ENCODE measurements around the gene PGC. TPM values are rescaled to one million over a fixed set of nuclear protein-coding genes. Genes with fewer than 3 reads are reported as not detected.
"Not testable (repeated sequence)": the region's sequence is repeated elsewhere in the genome, so short reads cannot be mapped to it uniquely, and the experiment has no call there.

Gene PGC
- total RNA-seq, 1 experiment from 2014 or later = not detected

DNA sequence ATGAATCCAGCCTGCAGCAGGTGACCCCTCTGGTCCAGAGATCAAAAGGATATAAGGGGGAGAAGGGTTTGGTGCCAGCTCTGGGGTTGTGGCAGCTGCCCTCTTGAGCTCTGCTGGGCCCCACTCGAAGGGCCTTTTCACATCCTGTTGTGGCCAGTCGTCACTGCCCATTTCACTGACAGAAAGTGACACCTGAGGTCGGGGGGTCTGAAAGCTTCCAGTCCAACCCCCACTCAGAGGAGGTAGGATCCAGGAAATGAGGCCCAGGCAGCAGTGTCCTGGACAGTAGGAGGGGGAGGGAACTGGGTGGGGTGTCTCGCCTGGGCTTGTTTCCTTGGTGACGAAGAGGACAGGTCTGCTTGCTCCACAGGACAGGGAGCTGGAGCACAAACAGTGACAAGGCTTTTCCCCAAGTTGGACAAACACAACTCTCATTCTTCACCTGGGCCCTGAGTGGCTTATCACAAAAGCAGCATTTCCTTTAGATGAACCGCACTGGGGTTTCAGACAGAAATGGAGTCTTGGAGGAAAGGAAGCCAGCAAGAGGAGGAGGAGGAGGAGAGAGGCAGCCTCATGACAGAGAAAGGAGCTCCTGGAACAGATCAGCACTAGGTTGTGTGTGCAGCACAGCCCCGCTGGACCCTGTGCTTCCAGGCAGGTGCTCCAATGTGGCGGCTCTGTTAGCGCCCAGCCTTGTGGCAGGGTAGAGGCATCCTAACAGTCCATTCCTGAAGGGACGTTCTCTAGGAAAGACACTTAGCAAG lies 21.5 kb upstream of the PGC start:
- Histone ChIP-seq H3K9me3 (replicated peaks) (no peaks in the 10 kb centered on the region), H3K27me3 (replicated peaks) (no peaks in the 10 kb centered on the region), H3K27ac (no peak overlapping the region), H3K36me3 (peaks cover 20% of the 10 kb centered on the region), H3K4me3 (no peak overlapping the region), H3K4me1 (replicated peaks) (no peaks in the 10 kb centered on the region)
- no peak for DNase-seq (ENCODE audit: low read depth in 1 of 2, low spot score in 2 of 2)

GRCh38 chr6:41767112-41767833 lies 20.1 kb upstream of the PGC start:
- Histone ChIP-seq H3K4me3 (no peak overlapping the region), H3K36me3 (peaks cover 10% of the 10 kb centered on the region), H3K27me3 (replicated peaks) (no peaks in the 10 kb centered on the region), H3K9me3 (replicated peaks) (no peaks in the 10 kb centered on the region), H3K4me1 (replicated peaks) (no peaks in the 10 kb centered on the region), H3K27ac (no peak overlapping the region)
- peak in 1 of 2 experiments; percentile 32 for DNase-seq (ENCODE audit: low read depth in 1 of 2, low spot score in 2 of 2)

GRCh38 chr6:41766043-41766664 lies 19.0 kb upstream of the PGC start:
- not testable (repeated sequence) for H3K9me3 ChIP-seq (replicated peaks); H3K36me3 ChIP-seq; DNase-seq (ENCODE audit: low read depth in 1 of 2, low spot score in 2 of 2); H3K4me3 ChIP-seq; H3K27me3 ChIP-seq (replicated peaks); H3K4me1 ChIP-seq (replicated peaks); H3K27ac ChIP-seq

GRCh38 chr6:41763470-41763869 lies 16.3 kb upstream of the PGC start:
- Histone ChIP-seq H3K27me3 (replicated peaks) (no peaks in the 10 kb centered on the region), H3K4me3 (no peak overlapping the region), H3K36me3 (no peaks in the 10 kb centered on the region), H3K9me3 (replicated peaks) (no peaks in the 10 kb centered on the region), H3K4me1 (replicated peaks) (no peaks in the 10 kb centered on the region), H3K27ac (no peak overlapping the region)
- DNase-seq (ENCODE audit: low read depth in 1 of 2, low spot score in 2 of 2) = no peak

DNA sequence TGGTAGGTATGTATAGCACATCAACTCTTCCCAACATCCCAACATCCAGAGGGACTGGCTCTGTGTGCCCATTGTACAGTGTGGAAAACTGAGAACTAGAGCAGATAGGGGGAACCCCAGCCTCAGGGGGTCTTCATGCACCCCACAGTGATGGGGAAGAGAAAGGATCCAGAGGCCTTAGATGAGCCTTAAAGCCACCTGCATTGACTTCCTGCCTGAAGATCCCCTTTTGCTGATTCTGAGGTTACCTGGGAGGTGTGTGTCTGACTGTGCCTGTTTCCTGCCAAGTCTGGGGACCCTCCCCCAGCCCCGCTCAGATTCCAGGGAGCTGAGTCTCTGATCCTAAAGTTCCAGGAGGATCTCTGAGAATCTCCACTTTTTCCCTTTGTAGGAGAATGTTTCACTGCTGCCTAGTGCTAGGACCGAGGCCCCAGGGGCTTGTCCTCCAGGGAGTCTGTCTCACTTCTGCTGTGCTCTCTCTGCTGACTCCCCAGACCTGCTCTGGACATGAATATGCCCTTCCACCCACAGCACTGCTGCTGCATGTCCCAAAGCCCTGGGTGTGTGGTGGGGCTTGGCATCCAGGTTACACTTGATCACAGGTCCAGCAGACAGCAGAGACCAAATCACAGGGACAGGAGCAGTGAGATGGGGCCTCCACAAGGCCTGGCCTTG lies 12.8 kb upstream of the PGC start:
- no peak for DNase-seq (ENCODE audit: low read depth in 1 of 2, low spot score in 2 of 2)
- no peaks in the 10 kb centered on the region for H3K36me3 ChIP-seq
- H3K4me3 ChIP-seq = no peak overlapping the region
- H3K4me1 ChIP-seq (replicated peaks) = no peaks in the 10 kb centered on the region
- H3K9me3 ChIP-seq (replicated peaks) = no peaks in the 10 kb centered on the region
- H3K27ac ChIP-seq = no peak overlapping the region
- H3K27me3 ChIP-seq (replicated peaks) = no peaks in the 10 kb centered on the region

DNA sequence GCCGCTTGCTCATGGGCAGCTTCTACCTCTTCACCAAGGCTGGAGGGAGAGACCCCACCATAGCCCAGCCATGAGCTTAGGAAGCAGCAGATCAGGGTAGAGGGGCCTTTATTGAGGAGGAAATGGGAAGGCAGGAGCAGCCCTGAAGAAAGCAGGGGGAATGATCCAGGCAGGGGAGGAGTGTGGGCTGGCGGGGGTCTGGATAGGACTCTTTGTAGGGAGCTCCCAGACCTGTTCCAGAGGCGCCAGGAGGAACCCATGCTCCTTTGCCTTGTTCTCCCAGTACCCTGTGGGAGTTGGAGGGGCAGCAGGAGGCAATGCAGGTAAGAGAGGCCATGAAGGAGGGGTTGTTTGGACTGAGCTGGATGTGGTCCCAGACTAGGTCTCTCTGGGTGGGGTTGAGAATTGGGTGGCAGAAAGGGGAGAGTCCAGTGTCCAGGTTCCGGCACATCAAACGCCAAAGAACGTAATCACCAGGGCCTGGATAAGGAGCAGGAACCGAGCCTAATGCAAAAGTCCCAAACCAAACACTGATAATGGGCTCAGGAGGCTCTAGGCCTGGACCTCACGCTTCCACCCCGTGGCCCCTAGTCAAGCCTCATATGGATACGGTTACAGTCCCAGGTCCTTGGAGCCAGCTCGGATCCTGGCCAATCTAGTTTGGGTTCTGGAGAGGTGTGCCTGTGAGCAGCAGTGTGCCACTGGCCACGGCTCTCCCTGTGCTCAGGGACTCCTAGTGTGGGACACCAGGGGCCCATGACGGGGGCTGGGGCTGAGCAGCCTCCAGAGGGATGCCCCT lies 12.1 kb upstream of the PGC start:
- no peak overlapping the region for H3K27ac ChIP-seq
- no peak overlapping the region for H3K4me3 ChIP-seq
- no peaks in the 10 kb centered on the region for H3K36me3 ChIP-seq
- no peak for DNase-seq (ENCODE audit: low read depth in 1 of 2, low spot score in 2 of 2)
- H3K27me3 ChIP-seq (replicated peaks) = 0 out of 2 replicates have a peak, but pooled peaks cover 2% of the 10 kb centered on the region
- no peaks in the 10 kb centered on the region for H3K9me3 ChIP-seq (replicated peaks)
- H3K4me1 ChIP-seq (replicated peaks) = no peaks in the 10 kb centered on the region

DNA sequence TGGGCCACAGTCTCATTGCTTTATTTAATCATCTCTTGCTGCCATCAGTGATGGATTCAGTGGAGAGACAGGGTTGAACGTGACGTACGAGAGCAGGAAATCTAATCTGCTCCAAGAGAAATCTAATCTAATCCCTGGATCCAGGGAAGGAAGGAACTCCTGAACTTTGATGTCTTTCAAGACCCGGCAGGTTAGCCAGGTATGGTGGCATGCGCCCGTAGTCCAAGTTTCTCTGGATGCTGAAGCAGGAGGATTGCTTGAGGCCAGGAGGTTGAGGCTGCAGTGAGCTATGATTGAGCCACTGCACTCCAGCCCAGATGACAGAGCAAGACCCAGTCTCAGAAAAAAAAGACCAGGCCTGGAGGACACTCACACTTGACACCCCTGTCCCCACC lies 11.4 kb upstream of the PGC start:
- Histone ChIP-seq H3K9me3 (replicated peaks) (no peaks in the 10 kb centered on the region), H3K27me3 (replicated peaks) (0 out of 2 replicates have a peak, but pooled peaks cover 4% of the 10 kb centered on the region)

GRCh38 chr6:41757931-41758640 lies 10.9 kb upstream of the PGC start:
- no peaks in the 10 kb centered on the region for H3K36me3 ChIP-seq
- H3K27me3 ChIP-seq (replicated peaks) = 0 out of 2 replicates have a peak, but pooled peaks cover 4% of the 10 kb centered on the region
- no peaks in the 10 kb centered on the region for H3K9me3 ChIP-seq (replicated peaks)
- no peak overlapping the region for H3K4me3 ChIP-seq
- H3K4me1 ChIP-seq (replicated peaks) = no peaks in the 10 kb centered on the region
- H3K27ac ChIP-seq = no peak overlapping the region
- DNase-seq (ENCODE audit: low read depth in 1 of 2, low spot score in 2 of 2) = no peak

More for the DNA sequence above, 11.4 kb upstream of the PGC start:
- DNase-seq (ENCODE audit: low read depth in 1 of 2, low spot score in 2 of 2) = no peak
- no peak overlapping the region for H3K27ac ChIP-seq
- no peak overlapping the region for H3K4me3 ChIP-seq
- no peaks in the 10 kb centered on the region for H3K36me3 ChIP-seq
- H3K4me1 ChIP-seq (replicated peaks) = no peaks in the 10 kb centered on the region

DNA sequence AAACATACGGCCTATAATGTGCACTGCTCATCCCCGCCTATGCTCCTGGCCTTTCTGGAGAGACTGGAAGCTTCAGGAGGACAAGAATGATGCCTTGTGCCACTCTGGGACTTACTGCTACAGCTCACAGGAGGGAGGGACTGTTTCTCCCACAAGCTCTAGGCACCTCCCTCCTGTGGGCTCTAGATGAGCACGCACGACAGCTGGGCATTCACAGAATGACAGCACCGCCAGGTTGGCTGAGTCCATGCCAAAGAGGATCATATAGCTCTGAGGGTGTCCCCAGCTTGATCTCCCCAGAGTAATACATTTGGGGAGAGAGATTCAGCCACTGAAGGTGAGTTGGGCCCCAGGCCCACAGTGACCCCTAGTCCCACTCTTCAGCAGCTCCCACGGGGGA lies 10.1 kb upstream of the PGC start:
- Histone ChIP-seq H3K27ac (no peak overlapping the region), H3K4me3 (no peak overlapping the region), H3K4me1 (replicated peaks) (no peaks in the 10 kb centered on the region), H3K27me3 (replicated peaks) (0 out of 2 replicates have a peak, but pooled peaks cover 4% of the 10 kb centered on the region), H3K9me3 (replicated peaks) (no peaks in the 10 kb centered on the region), H3K36me3 (no peaks in the 10 kb centered on the region)
- DNase-seq (ENCODE audit: low read depth in 1 of 2, low spot score in 2 of 2) = no peak

DNA sequence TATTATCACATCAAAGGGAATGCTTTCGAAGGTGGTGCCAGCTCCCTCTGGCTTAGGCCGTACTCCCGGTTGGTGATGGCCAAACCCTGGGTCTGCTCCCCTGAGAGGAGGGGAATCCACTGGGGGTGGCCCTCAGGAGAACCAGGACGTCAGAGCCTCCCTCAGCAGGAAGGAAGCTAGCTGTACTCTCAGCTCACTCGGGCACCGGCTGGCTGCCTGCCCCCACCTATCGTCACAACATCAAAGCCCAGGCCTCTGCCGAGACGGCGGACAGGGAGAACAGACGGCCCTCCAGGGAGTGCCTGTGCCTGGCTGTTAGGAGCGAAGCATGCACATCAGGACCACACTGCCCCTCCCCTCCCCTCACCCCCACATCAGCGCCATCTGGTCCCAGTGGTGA lies 9.2 kb upstream of the PGC start:
- no peak overlapping the region for H3K27ac ChIP-seq
- H3K27me3 ChIP-seq (replicated peaks) = 0 out of 2 replicates have a peak, but pooled peaks cover 4% of the 10 kb centered on the region
- no peak overlapping the region for H3K4me3 ChIP-seq
- H3K36me3 ChIP-seq = no peaks in the 10 kb centered on the region
- no peak for DNase-seq (ENCODE audit: low read depth in 1 of 2, low spot score in 2 of 2)
- no peaks in the 10 kb centered on the region for H3K4me1 ChIP-seq (replicated peaks)
- no peaks in the 10 kb centered on the region for H3K9me3 ChIP-seq (replicated peaks)

DNA sequence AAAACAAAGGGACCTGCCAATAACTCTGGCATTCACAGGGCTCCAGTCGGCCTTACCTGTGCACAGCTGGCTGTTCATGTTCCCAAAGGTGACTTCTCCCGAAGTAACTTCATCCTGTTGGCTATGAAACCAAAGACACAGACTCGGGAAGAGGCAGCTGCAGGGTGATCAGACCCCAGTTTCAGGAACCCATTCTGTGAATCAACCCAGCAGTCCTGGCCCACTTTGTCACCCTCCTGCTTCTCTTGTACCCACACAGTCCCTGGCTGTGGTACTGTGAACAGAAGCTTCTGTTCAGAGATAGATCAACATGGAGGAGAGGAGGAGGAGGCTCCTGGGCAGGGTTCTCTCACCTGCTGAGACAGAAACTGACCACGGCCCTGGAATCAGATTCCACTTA lies 8.7 kb upstream of the PGC start:
- 0 out of 2 replicates have a peak, but pooled peaks cover 4% of the 10 kb centered on the region for H3K27me3 ChIP-seq (replicated peaks)
- H3K27ac ChIP-seq = no peak overlapping the region
- H3K4me1 ChIP-seq (replicated peaks) = no peaks in the 10 kb centered on the region
- H3K36me3 ChIP-seq = no peaks in the 10 kb centered on the region
- DNase-seq (ENCODE audit: low read depth in 1 of 2, low spot score in 2 of 2) = no peak
- H3K4me3 ChIP-seq = no peak overlapping the region
- no peaks in the 10 kb centered on the region for H3K9me3 ChIP-seq (replicated peaks)

- H3K36me3 ChIP-seq = no peaks in the 10 kb centered on the region
- no peak for DNase-seq (ENCODE audit: low read depth in 1 of 2, low spot score in 2 of 2)
- H3K4me1 ChIP-seq (replicated peaks) = no peaks in the 10 kb centered on the region
- H3K27ac ChIP-seq = no peak overlapping the region
- H3K9me3 ChIP-seq (replicated peaks) = no peaks in the 10 kb centered on the region
- H3K27me3 ChIP-seq (replicated peaks) = 0 out of 2 replicates have a peak, but pooled peaks cover 4% of the 10 kb centered on the region
- H3K4me3 ChIP-seq = no peak overlapping the region
These were observed 3.2 kb upstream of the PGC start for GRCh38 chr6:41750374-41750773.

Data from SJSA1 (cell line).